Mesendoderm (in vitro differentiated cells): ENCODE data around the gene TXNIP. TPM values are rescaled to one million over a fixed set of nuclear protein-coding genes. Genes with fewer than 3 reads are reported as not detected.

Experiments
- DNase-seq: peaks from one replicate; pipeline ENCODE4 v3.0.0; 2013
- H2AK5ac ChIP-seq: 2 replicates; pipeline ENCODE4 v1.6.1; 2013; ENCODE audit warnings: low read length, inconsistent platforms
- H2BK120ac ChIP-seq: 2 replicates; pipeline ENCODE4 v1.6.1; 2013; ENCODE audit warnings: low read depth, mild to moderate bottlenecking, low read length, moderate library complexity, mixed read lengths
- H2BK15ac ChIP-seq: replicated peaks from 2 replicates; pipeline ENCODE4 v1.6.1; 2013; ENCODE audit warnings: low read depth, mild to moderate bottlenecking, moderate library complexity
- H2BK5ac ChIP-seq: 2 replicates; pipeline ENCODE4 v1.6.1; 2013; ENCODE audit warnings: low read length, inconsistent platforms
- H3K18ac ChIP-seq: 2 replicates; pipeline ENCODE4 v1.6.1; 2013; ENCODE audit warnings: mild to moderate bottlenecking, low read length, mixed read lengths
- H3K23ac ChIP-seq: one replicate; pipeline ENCODE4 v1.6.1; 2013; ENCODE audit warnings: low read length
- H3K27ac ChIP-seq: 2 replicates; pipeline ENCODE4 v1.5.1; 2013; ENCODE audit warnings: low read depth, mild to moderate bottlenecking, inconsistent platforms, low read length, moderate library complexity
- H3K27me3 ChIP-seq: 2 replicates; pipeline ENCODE4 v1.6.1; 2013; ENCODE audit warnings: low read length, control low read depth, mild to moderate bottlenecking, inconsistent platforms; ENCODE audit not compliant: insufficient read depth, poor library complexity
- H3K36me3 ChIP-seq: 2 replicates; pipeline ENCODE4 v1.6.1; 2013; ENCODE audit warnings: low read length, inconsistent platforms; ENCODE audit not compliant: control insufficient read depth, insufficient read depth
- H3K4ac ChIP-seq: one replicate; pipeline ENCODE4 v1.6.1; 2013; ENCODE audit warnings: low read depth, mild to moderate bottlenecking, low read length, moderate library complexity
- H3K4me1 ChIP-seq: 2 replicates; pipeline ENCODE4 v1.6.1; 2013; ENCODE audit warnings: low read depth, low read length, inconsistent platforms; ENCODE audit not compliant: control insufficient read depth
- H3K4me2 ChIP-seq: 2 replicates; pipeline ENCODE4 v1.6.1; 2013; ENCODE audit warnings: low read length
- H3K4me3 ChIP-seq: 2 replicates; pipeline ENCODE4 v1.5.1; 2013; ENCODE audit warnings: mild to moderate bottlenecking, low read length
- H3K56ac ChIP-seq: one replicate; pipeline ENCODE4 v1.6.1; 2013; ENCODE audit warnings: low read length
- H3K79me1 ChIP-seq: 2 replicates; pipeline ENCODE4 v1.6.1; 2013; ENCODE audit warnings: low read length, inconsistent platforms
- H3K79me2 ChIP-seq: 2 replicates; pipeline ENCODE4 v1.6.1; 2013; ENCODE audit warnings: mild to moderate bottlenecking, low read length; ENCODE audit not compliant: control insufficient read depth, insufficient read depth
- H3K9ac ChIP-seq: 2 replicates; pipeline ENCODE4 v1.6.1; 2013; ENCODE audit warnings: low read length, inconsistent platforms
- H4K5ac ChIP-seq: one replicate; pipeline ENCODE4 v1.6.1; 2013; ENCODE audit warnings: low read length
- H4K8ac ChIP-seq: one replicate; pipeline ENCODE4 v1.6.1; 2013; ENCODE audit warnings: low read depth, mild to moderate bottlenecking, control low read depth, low read length, moderate library complexity
- WGBS: extraction: QIAGEN DNeasy Blood & Tissue Kit; methylation state at CpG from one replicate; pipeline ENCODE4 v1.1.7; 2013; ENCODE audit warnings: low lambda C conversion rate, missing lambda C conversion rate; ENCODE audit not compliant: insufficient coverage; ENCODE audit errors: extremely low coverage; 5-methylcytosine and 5-hydroxymethylcytosine counted together
- polyA plus RNA-seq, 2 experiments: library from polyadenylated mRNA; stranded (reverse); fragments of 200-250 nt; gene quantifications; one replicate each; pipeline ENCODE4 v1.2.3, GENCODE V29; 2013

Gene TXNIP
- 2.3 TPM for polyA plus RNA-seq (2013, experiment 1 of 2)
- 2.0 TPM for polyA plus RNA-seq (2013, experiment 2 of 2)

- no peaks in the 10 kb centered on the region for H3K79me1 ChIP-seq
- H2BK15ac ChIP-seq: no peak within 1 kb of the TSS
- peak within 1 kb of the TSS; percentile 82 for H3K18ac ChIP-seq
- H3K4me1 ChIP-seq: peaks cover 2% of the 10 kb centered on the region
- no peaks in the 10 kb centered on the region for H3K79me2 ChIP-seq
- DNase-seq: peak; percentile 98
- H3K36me3 ChIP-seq: no peaks in the 10 kb centered on the region
- no peaks in the 10 kb centered on the region for H3K27me3 ChIP-seq
- WGBS: no CpG with 5 or more reads among the region's 30 CpGs
- H3K23ac ChIP-seq: no peak within 1 kb of the TSS
- H3K9ac ChIP-seq: peak within 1 kb of the TSS; percentile 57
- no peak within 1 kb of the TSS for H2BK120ac ChIP-seq
- H4K8ac ChIP-seq: no peak within 1 kb of the TSS
- H3K4me2 ChIP-seq: peak within 1 kb of the TSS; percentile 77
- H3K56ac ChIP-seq: peak within 1 kb of the TSS; percentile 85
- H4K5ac ChIP-seq: no peak within 1 kb of the TSS
- H2BK5ac ChIP-seq: peak within 1 kb of the TSS; percentile 34
- no peak within 1 kb of the TSS for H3K27ac ChIP-seq
- no peak within 1 kb of the TSS for H2AK5ac ChIP-seq
- no peak within 1 kb of the TSS for H3K4ac ChIP-seq
- H3K4me3 ChIP-seq: peak within 1 kb of the TSS; percentile 25
Measured at GRCh38 chr1:145996433-145997015, at the start of gene TXNIP. Gene TXNIP, minus strand, starts transcription at chr1:145996579. Its CDS starts 313 bp downstream, at chr1:145996266.

- Histone ChIP-seq H3K9ac (no peak overlapping the region), H3K4me3 (no peak overlapping the region), H3K23ac (no peak overlapping the region), H3K4ac (no peak overlapping the region), H3K56ac (no peak overlapping the region), H3K27me3 (no peaks in the 10 kb centered on the region), H3K36me3 (no peaks in the 10 kb centered on the region), H3K18ac (no peak overlapping the region), H3K4me1 (no peaks in the 10 kb centered on the region), H2BK5ac (no peak overlapping the region), H4K5ac (no peak overlapping the region), H4K8ac (no peak overlapping the region), H3K79me2 (no peaks in the 10 kb centered on the region), H2BK120ac (no peak overlapping the region), H3K4me2 (no peak overlapping the region), H3K79me1 (no peaks in the 10 kb centered on the region), H2AK5ac (no peak overlapping the region), H3K27ac (no peak overlapping the region), H2BK15ac (no peak overlapping the region)
- WGBS: no CpG with 5 or more reads among the region's 9 CpGs
- DNase-seq: no peak
Measured at GRCh38 chr1:146039844-146040194, 43.4 kb upstream of the TXNIP start.

DNA sequence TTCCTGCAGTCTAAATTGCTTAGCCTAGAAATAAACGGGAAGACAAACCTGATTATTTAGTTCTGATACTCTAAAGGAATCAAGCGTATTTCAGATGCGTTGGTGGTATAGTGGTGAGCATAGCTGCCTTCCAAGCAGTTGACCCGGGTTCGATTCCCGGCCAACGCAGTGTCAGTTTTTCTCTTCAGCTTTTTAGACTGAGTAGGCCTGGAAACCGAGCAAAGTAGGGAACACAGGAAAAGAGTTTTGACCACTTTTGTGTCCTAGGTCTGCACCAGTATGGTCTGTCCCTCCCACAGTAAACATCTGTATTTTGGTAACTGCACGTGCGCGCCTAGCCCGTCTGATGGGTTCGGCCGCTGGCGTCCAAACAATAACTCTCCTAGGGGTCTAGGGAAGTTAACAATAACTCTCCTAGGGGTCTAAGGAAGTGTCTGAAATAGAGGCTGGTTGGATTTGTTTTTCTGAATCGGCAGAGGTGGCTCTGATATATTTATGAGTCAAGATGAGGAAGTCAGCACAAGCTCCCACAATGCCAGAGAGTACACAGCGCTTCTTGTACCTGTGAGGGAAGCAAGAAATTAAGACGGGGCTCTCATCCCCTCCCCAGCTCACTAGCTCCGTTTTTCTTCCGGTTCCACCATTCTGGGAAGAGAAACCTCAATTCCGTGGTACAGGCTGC is 40.7 kb upstream of the TXNIP start:
- no peak overlapping the region for H4K8ac ChIP-seq
- H2BK5ac ChIP-seq: no peak overlapping the region
- DNase-seq: peak; percentile 91
- no peak overlapping the region for H2BK120ac ChIP-seq
- H3K4me3 ChIP-seq: peak overlapping the region; percentile 75
- H3K4me1 ChIP-seq: no peaks in the 10 kb centered on the region
- peak overlapping the region; percentile 72 for H3K4me2 ChIP-seq
- no peaks in the 10 kb centered on the region for H3K36me3 ChIP-seq
- H4K5ac ChIP-seq: no peak overlapping the region
- no peaks in the 10 kb centered on the region for H3K27me3 ChIP-seq
- H2BK15ac ChIP-seq: no peak overlapping the region
- peak overlapping the region; percentile 87 for H3K56ac ChIP-seq
- no peak overlapping the region for H3K23ac ChIP-seq
- H3K27ac ChIP-seq: peak overlapping the region; percentile 15
- no peaks in the 10 kb centered on the region for H3K79me1 ChIP-seq
- H3K4ac ChIP-seq: peak overlapping the region; percentile 89
- H3K9ac ChIP-seq: peak overlapping the region; percentile 75
- H2AK5ac ChIP-seq: no peak overlapping the region
- H3K18ac ChIP-seq: peak overlapping the region; percentile 94
- no peaks in the 10 kb centered on the region for H3K79me2 ChIP-seq
- no CpG with 5 or more reads among the region's 21 CpGs for WGBS

GRCh38 chr1:146036241-146036964 is 40.0 kb upstream of the TXNIP start:
- no peaks in the 10 kb centered on the region for H3K79me2 ChIP-seq
- no peak overlapping the region for H2BK120ac ChIP-seq
- no CpG with 5 or more reads among the region's 10 CpGs for WGBS
- H3K27ac ChIP-seq: no peak overlapping the region
- H3K4me1 ChIP-seq: no peaks in the 10 kb centered on the region
- H2BK5ac ChIP-seq: no peak overlapping the region
- H3K4ac ChIP-seq: no peak overlapping the region
- H3K36me3 ChIP-seq: no peaks in the 10 kb centered on the region
- H3K79me1 ChIP-seq: no peaks in the 10 kb centered on the region
- no peak overlapping the region for H2AK5ac ChIP-seq
- H2BK15ac ChIP-seq: no peak overlapping the region
- no peak for DNase-seq
- H3K27me3 ChIP-seq: no peaks in the 10 kb centered on the region
- no peak overlapping the region for H3K18ac ChIP-seq
- H4K8ac ChIP-seq: no peak overlapping the region
- H4K5ac ChIP-seq: no peak overlapping the region
- H3K4me3 ChIP-seq: no peak overlapping the region
- no peak overlapping the region for H3K56ac ChIP-seq
- no peak overlapping the region for H3K9ac ChIP-seq
- H3K4me2 ChIP-seq: no peak overlapping the region
- no peak overlapping the region for H3K23ac ChIP-seq

DNA sequence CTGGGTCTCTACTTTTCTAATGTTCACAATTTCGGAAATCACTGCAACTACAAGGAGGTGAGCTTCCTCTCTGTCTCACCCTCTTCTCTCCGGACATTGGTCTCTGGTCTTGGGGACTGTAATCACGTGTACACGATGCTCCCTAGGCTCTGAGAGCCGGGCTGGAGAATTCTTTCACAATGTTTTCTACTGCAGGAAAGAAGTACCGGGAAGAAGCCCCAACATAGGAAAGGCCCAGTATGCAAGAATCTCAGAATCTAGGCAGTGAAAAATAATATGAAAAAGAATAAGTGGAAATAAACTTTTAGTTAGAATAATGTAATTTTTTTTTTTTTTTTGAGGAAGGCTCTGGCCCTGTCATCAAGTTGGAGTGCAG is 38.7 kb upstream of the TXNIP start:
- DNase-seq: peak; percentile 71
- Histone ChIP-seq H4K8ac (no peak overlapping the region), H3K27me3 (no peaks in the 10 kb centered on the region), H2BK5ac (no peak overlapping the region), H3K9ac (peak overlapping the region; percentile 3), H3K4me2 (peak overlapping the region; percentile 18), H2AK5ac (no peak overlapping the region), H3K27ac (no peak overlapping the region), H2BK15ac (no peak overlapping the region), H3K18ac (no peak overlapping the region), H3K23ac (no peak overlapping the region), H3K56ac (peak overlapping the region; percentile 77), H2BK120ac (no peak overlapping the region), H3K79me2 (no peaks in the 10 kb centered on the region), H3K36me3 (no peaks in the 10 kb centered on the region), H3K4me1 (no peaks in the 10 kb centered on the region), H3K4me3 (no peak overlapping the region), H3K79me1 (no peaks in the 10 kb centered on the region), H3K4ac (no peak overlapping the region), H4K5ac (peak overlapping the region; percentile 78)
- no CpG with 5 or more reads among the region's 6 CpGs for WGBS
